K562 (cell line): ENCODE measurements around the gene WASL. TPM values are rescaled to one million over a fixed set of nuclear protein-coding genes. Genes with fewer than 3 reads are reported as not detected.

Experiments used
- ARID4B ChIP-seq: sonication (generic); formaldehyde crosslinking; IDR thresholded peaks from 2 replicates; pipeline ENCODE4 v1.8.0; 2022; ENCODE audit warnings: mild to moderate bottlenecking, missing genetic modification reagents
- C11orf30 ChIP-seq: fragments of 450-650 bp; IDR thresholded peaks from 2 replicates; pipeline ENCODE4 v1.6.1; 2016; ENCODE audit warnings: low read depth, mild to moderate bottlenecking
- CHD7 ChIP-seq: fragments of 200-600 bp; sonication (generic); IDR thresholded peaks from one replicate; pipeline ENCODE4 v1.6.1; 2012; ENCODE audit warnings: mild to moderate bottlenecking, low read depth, low read length, inconsistent platforms
- ILK ChIP-seq: fragments of 450-650 bp; IDR thresholded peaks from 2 replicates; pipeline ENCODE4 v1.6.1; 2016; ENCODE audit warnings: missing genetic modification characterization, low read depth, mild to moderate bottlenecking, missing compliant biosample characterization, moderate library complexity, borderline replicate concordance
- MAFG ChIP-seq: fragments of 450-650 bp; conservative IDR thresholded peaks from 2 replicates; pipeline ENCODE4 v1.6.1; 2016; ENCODE audit warnings: missing genetic modification characterization, missing compliant biosample characterization
- NFE2 ChIP-seq: IDR thresholded peaks from 2 replicates; pipeline ENCODE4 v1.6.1; 2014; ENCODE audit warnings: antibody characterized with exemption, low read depth
- RFX5 ChIP-seq: IDR thresholded peaks from 2 replicates; pipeline ENCODE4 v1.6.1; 2011; ENCODE audit warnings: low read depth, mild to moderate bottlenecking, improper control_type of control experiment, low read length
- THRAP3 ChIP-seq: fragments of 450-650 bp; IDR thresholded peaks from 2 replicates; pipeline ENCODE4 v1.6.1; 2016; ENCODE audit warnings: mild to moderate bottlenecking, inconsistent platforms, borderline replicate concordance
- ZKSCAN3 ChIP-seq: fragments of 250-450 bp; sonication (Bioruptor Pico); IDR thresholded peaks from 2 replicates; pipeline ENCODE4 v1.4.0; 2020
- ZNF57 ChIP-seq: fragments of 450-650 bp; formaldehyde crosslinking; IDR thresholded peaks from 2 replicates; pipeline ENCODE4 v1.4.0; 2020; ENCODE audit warnings: mild to moderate bottlenecking, moderate library complexity
- ZZZ3 ChIP-seq: fragments of 450-650 bp; IDR thresholded peaks from 2 replicates; pipeline ENCODE4 v1.6.1; 2016; ENCODE audit warnings: antibody characterized with exemption, mild to moderate bottlenecking, moderate library complexity
- polyA plus RNA-seq, 8 experiments: library from polyadenylated mRNA; depleted of rRNA in 4 of 8; stranded (reverse) in 5 of 8; unstranded in 3 of 8; fragments of >200 nt; fragmentation: Nextera tagmentation in 2 of 8; fragmentation: Illumina TruSeq in 1 of 8; extraction: Ambion mirVana in 2 of 8; extraction: Trizol in 1 of 8; gene quantifications; 2 replicates each; pipeline versions ENCODE4 v1.2.1 to v1.2.3, GENCODE V29; 2011 to 2014; ENCODE audit warnings: inconsistent platforms in 1 of 8, missing spikeins in 1 of 8
- total RNA-seq, 7 experiments: library from RNA; depleted of rRNA in 6 of 7; stranded (reverse); fragments of >200 nt in 6 of 7; fragmentation: Illumina TruSeq in 2 of 7; extraction: Trizol in 2 of 7; gene quantifications; 2 replicates each; pipeline versions ENCODE4 v1.2.1 to v1.2.3, GENCODE V29; 2011 to 2021; ENCODE audit warnings: low replicate concordance in 1 of 7
- TF ChIP-seq, protein P1 (sequence below): fragments of 250-450 bp; sonication (Bioruptor Pico); IDR thresholded peaks from 2 replicates; pipeline ENCODE4 v1.4.0; 2020

Gene WASL
- total and polyA plus RNA-seq, 9 of the 15 experiments (the other 6 are each of a cell fraction or from before 2014, with no cell fraction given), result 3.2 to 13.9 (median 8.3) TPM

GRCh38 chr7:123783820-123784219 lies 35.0 kb upstream of the WASL start (continued):
- no peak for TF ChIP-seq CHD7
- TF ChIP-seq MAFG (tag), result 0 out of 2 replicates have a peak, but pooled peaks have one; percentile 25
- TF ChIP-seq, protein P1, sequence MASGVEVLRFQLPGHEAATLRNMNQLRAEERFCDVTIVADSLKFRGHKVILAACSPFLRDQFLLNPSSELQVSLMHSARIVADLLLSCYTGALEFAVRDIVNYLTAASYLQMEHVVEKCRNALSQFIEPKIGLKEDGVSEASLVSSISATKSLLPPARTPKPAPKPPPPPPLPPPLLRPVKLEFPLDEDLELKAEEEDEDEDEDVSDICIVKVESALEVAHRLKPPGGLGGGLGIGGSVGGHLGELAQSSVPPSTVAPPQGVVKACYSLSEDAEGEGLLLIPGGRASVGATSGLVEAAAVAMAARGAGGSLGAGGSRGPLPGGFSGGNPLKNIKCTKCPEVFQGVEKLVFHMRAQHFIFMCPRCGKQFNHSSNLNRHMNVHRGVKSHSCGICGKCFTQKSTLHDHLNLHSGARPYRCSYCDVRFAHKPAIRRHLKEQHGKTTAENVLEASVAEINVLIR (CRISPR knock-in tag), result no peak
- no peak for TF ChIP-seq THRAP3
- no peak for TF ChIP-seq ZNF57
- no peak for TF ChIP-seq ZKSCAN3
- no peak for TF ChIP-seq RFX5
- TF ChIP-seq ZZZ3, result 0 out of 2 replicates have a peak, but pooled peaks have one; percentile 18
- no peak for TF ChIP-seq ARID4B
- TF ChIP-seq C11orf30, result peak; percentile 23; the same call in 1 of the 2 replicates
- TF ChIP-seq ILK, result no peak
- peak; percentile 80 for TF ChIP-seq NFE2
